Stimulated activated CD4-positive, alpha-beta T cell treated with anti-CD3 and anti-CD28 coated beads, Interleukin-1b, Interleukin-23, amount 100 ng/mL, for 4 hours (primary cell): ENCODE data around the gene STK17B.

Source experiments
- DNase-seq, 2 donors: peaks; one replicate each; pipeline ENCODE4 v3.0.0-alpha.2; 2020; ENCODE audit warnings: low read depth in 2 of 2

STK17B gene

DNA sequence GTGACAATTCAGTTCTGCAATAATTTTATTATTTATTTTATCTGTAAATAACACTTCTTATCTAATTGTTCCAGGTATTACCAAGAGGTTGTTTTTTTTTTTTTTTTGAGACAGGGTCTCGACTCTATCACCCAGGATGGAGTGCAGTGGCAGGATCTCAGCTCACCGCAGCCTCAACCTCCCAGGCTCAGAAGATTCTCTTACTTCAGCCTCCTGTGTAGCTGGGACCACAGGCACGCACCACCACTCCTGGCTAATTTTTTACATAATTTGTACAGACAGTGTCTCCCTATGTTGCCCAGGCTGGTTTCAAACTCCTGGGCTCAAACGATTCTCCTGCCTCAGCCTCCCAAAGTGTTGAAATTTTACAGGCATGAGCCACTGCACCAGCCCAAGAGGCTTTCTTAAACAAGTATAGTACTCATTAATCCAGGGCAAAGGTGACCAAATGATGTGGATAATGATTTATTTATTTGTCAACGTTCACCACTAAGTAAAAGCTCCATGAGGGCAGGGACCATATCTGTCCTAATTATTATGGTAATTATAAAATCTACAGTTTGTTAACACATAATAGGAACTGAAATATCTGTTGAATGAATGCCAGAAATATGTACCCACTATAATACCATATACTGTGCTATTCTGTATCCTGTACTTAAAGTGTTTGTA is 12.0 kb downstream of the STK17B start:
- DNase-seq = no peak

DNA sequence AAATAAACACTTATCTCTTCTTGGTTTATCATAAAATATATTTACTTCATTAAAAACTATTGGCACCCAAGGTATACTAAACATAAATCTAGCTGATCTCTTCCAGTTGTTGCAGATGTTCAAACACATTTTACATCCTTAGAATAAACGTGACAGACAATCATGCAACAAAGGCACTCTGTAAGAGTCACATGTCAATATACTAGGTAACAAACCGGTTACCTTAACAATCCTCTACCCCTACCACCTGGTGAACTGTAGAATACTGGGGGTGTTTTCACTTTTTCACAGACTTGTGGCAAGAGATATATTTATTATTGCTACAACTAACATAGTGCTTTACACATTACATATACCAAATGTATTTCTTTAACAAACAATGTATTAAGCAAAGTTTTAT is 15.8 kb downstream of the STK17B start:
- DNase-seq = no peak

DNA sequence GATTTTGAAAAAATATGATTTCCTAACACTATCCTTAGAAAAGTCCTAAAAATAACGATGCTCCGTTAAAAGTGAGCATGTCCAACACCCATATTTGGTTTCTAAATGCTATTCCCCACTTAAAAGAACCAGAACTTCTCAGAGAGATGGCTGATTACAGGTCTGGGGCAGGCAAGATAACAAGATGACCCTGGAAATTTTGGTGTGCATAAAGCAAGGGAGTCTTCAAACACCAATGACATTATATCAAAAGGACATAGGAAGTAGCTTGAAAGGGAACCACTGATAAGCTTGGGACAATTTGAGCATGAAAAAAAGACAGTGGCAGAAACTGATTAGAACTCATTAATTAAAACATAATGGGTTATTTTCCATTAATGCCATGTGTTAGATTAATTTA is 17.9 kb downstream of the STK17B start:
- DNase-seq = no peak

DNA sequence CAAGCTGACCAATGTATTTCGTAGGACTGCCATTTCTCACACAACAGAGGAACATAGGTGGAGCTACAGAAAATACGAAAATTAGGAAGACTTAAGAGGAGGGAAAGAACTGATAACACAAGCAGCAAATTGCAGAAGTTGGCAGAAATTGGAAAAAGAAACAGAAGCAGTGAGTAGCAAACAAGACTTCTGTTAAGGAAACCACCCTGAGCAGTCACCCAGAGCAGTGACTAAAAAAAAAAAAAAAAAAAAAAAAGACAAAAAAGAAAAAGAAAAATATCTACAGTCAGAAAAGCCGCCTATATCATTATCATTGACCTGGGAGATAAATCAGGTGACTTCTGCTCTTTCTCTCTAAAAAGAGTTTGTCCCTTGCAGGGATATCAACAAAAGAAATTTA is 21.4 kb downstream of the STK17B start:
- DNase-seq = no peak

DNA sequence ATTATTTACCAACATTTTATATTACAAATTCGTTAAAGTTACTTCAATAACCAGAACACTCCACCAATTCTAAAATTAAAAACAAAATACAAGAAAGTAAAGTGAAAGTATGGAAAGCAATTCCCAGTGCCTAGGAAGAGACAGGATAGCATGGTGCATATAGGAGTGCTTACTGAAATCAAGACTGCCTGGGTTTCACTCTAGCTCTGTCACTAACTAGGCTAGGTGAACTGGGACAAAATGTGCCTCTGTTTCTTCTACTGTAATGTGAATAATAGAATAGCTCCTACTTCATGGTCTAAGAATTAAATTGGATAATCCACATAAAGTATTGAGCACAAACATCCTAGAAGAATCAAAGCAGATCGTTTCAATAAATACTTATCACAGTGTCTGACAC is 22.6 kb downstream of the STK17B start:
- DNase-seq = no peak

DNA sequence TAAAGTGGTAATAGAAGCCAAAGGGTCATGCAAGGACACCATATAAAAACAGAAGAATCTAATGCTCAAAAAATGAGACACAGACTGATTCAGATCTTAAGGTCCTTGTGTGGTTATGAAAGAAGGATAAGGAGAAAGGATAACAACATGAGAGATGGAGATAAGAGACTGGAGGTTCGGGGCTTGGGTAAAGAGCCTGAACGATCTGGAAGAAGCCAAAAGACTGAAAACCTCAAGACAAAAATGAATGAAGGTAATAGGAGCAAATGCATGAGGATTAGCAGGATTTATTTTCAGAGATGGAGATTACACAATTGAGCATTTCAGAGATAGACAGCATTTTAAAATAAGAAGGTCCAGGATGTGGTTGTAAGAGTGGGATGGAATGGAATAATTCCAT is 26.1 kb downstream of the STK17B start:
- DNase-seq = no peak

DNA sequence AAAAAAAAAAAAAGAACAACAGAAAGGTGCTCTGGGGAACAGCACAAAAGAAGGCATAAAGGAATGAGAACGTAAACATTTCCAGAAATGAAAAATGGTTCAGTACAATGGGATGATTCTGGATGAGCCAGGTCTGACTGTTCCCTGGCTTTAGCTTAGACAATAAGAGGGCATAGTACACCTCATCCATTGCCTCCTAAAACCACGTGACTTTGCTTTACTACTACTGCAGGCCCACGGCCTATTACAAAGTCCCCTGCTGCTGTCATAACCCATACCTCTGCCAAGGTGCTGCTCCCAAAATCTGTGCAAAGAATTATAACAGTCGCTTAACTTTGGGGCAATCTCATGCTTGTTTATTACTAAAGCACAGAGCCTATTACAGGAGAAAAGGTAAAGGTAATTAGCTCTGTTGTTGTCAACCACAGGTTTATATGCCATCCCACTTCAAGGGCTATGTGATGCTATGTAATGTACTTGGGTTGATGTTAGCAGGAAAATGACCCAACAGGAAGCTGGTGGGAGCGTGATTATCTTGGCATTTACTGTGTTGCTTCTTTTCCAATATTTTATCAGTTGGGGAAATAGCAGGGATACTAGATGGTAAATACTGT is 26.8 kb downstream of the STK17B start:
- no peak for DNase-seq

DNA sequence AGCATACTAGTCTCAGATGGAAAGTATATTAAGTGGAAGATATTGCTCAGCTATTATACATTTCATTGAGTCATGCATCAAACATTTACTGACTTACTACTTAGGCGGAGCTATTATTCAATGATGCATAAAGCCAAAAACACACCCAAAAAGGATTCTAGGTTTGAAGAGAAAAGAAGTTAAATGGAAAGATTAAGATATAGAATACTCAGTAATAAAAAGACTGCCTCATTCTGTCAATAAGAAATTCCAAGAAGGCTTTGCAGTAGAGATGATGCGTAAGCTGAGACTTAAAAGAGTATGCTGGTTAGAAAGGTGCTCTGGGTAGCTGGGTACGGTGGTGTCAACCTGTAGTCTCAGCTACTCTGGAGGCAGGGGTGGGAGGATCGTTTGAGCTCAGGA is 27.6 kb downstream of the STK17B start:
- no peak for DNase-seq

DNA sequence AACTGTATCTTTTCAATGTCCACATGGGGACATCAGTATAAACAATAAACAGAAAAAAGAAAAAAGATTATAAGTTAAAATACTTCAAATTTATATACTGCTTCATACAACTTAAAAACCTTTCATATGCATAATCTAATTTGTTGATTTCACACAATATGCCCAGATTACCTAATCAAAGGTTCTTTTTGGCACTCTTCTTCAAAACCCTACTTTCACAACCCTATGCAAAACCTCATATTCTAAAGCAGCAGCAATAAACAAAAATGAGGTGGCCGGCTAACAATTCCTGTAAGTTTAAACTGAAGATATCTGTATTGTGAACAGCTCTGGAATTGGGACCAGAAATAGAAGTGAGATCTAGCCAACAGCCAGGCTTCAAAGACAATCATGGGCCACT is 28.6 kb downstream of the STK17B start:
- no peak for DNase-seq

DNA sequence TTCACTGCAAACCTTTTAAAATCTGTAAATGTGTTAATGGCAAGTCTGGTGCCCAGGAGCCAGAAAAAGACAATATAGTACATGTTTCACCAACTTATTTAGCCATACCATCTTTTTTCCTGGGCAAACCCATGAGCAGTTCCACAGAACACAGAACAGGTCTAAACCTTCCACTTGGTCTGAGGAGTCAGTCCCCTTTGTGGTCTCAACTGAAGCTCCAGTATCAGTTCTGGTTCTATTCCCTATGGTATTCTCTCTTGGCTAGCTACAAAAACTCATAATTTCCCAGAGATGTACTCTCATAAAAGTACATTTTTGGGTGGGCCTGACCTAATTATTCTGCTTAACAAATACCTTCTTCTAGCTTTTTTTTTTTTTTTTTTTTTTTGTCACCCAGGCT is 31.2 kb downstream of the STK17B start:
- DNase-seq = no peak

DNA sequence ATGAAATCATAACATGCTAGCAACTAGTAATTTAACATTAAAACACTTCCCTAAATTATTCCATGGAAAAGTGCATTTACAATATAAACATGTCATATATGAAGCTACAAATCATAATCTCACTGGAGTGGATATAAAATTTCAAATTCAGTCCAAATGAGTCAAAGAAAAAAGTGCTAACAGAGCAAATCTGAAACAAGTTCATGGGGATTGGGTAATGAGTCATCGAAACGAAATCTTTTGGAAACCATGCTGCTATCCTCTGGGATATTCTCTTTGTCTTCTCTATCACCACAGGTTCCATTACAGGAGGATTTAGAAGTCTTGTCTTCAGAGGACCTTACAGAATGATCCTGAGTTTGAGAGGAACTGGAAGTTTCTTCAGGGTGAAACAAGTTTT is 34.1 kb downstream of the STK17B start:
- DNase-seq = no peak

DNA sequence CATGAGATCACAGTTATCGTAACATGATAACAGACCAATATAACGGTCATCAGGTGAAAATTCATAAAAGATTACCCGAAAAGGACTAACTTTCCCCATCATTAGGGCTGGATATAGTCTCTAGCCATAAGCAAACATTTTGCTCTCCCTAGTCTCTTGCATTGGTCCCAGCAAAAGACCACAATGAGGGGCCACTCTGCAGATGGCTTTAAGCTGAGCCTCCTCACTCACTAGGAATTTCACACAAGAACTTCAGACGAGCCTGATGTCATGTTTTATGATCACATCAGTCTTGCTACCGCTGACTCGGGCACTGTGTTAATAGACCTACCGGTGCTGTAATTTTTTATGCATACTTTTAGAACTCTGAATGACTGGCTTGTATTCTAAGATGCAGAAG is 35.2 kb downstream of the STK17B start:
- DNase-seq = no peak

DNA sequence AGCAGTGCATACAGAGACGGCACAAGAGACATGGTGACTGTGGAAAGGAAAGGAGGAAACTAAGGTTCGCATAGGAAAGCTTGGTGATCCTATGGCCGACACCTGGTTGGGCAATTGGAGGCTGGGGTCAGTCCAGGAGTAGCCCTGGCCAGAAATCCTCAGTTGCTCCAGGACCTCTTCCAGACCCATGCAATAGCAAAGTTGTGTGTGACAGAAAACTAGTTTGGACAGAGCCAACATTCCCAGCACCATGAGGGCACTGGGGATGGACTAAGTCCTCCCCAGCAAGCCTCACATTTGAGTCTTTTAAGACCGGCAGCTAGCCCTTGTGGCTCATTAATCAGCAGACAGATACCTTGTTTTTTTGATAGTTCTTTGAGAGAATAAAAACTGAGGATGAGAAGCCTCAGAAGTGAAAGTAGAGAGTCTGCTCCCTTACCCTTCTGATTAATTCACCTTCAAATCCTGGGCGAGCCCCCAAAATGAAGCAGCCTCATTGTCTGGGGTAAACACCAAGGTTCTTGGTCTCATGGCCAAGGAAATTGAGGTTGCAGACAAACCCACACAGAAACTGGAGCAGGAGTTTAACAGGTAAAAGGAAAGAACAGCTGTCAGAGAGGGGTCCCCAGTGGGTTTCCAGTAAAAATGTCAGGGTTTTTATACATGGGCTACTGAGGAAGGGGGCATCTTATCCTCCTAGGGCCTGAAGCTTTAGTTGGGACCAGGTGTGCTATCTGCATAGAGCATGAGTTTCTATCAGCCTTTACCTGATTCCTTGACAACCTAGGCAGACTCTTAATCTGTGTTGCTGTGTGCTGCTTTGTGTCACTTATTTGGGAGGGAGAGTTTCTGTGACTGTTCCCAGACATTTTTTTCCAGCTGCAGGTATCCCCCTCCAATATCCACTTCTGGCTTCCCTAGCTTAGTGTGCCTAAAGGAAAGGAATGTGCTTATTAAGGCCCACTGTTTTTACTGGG is 39.1 kb downstream of the STK17B start:
- DNase-seq = peak; percentile 31 to 49

DNA sequence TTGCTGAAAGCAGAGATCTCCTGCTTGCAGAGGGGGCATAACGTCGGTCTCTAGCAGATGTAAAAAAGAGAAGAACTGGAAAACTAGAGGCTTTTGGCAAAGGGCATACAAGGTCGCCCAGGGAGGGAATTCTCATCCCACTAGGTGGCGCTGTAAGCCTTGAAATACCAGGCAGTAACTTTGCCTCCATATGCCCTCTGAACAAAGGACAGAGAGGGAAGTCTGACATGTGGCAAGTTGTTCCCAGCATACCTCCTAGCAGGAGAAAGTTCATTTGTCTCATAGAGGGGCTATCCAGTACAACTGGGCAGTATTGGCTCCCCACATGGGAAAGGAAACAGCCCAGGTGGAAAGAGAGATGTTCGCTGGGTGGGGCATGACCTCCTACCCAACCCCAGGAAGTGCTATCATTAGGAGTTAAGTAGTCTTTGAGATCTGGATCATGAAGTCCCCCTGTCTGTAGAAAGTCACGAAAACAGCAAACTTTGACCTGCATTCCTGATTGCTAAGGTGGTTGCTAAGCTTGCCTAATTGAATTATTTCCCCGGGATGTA is 39.9 kb downstream of the STK17B start:
- peak; percentile 46 to 62 for DNase-seq

DNA sequence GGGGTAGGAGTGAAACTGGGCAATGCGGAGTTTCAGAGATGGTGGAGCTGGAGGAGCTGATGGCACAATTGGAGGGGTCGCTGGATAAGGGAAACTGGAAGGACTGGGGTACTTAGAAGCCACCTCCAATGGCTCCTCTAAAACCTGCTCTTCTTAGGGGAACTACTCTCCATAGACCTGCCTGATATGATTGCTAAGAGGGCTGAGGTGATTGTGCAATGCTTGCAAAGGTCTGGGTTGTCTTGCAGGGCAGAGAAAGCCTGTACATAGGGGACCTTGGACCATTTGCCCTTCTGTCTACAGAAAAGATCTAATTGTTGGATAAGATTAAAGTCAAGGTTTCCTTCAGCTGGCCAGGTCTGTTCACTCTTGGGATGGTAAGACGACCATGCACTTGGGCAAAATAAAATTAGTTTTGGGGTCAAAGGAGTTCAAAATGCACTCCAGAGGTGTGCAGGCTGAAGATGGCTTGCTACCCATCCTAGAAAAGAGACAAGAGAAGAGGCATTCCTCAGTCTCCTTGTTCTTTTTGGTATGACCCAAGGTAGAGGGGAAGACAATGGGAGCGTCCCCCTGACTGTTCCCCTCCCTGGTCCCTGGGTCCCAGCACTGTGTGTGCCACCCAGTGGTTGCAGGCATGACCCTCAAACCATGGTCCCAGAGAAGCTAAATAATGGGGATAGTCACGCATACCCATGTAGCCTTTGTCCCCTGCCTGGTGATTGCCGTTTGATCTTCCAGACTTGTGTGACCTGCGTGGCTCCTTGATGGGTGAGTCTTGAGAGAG is 41.1 kb downstream of the STK17B start:
- DNase-seq = no peak

DNA sequence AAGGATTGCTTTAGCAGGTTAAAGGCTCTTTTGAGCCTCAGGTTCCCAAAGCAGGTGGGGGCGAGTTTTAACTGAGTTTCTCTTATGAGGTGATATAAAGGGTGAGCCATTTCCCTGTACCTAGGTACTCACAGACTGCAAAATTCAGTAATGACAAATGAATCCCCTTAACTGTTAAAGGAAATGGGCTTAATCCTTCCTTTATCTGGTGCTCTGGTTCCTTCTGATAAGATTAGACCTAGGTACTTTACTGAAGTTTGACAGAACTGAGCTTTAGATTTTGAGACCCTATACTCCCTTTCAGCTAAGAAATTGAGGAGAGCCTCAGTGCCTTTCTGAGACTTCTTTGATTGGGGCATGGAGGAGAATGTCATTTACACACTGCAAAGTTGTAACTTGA is 42.6 kb downstream of the STK17B start:
- no peak for DNase-seq

DNA sequence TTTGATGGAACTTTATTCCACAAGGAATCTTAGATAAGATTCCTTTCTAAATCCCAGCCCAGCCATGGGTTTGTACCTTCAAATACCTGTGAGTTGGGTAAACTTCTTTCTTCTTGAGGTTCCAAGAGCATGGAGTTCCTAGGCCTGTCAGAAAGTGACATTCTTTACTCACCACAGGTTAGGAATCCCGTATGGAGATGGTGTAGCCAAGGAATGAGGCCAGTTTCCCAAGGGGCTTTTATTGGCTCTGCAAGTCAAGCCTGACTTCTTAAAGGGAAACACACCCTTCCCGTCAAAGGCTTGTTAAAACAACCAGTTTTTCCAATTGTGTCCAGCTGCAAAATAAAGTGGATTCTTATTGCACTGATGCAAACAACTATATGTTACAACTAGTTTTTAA is 45.8 kb downstream of the STK17B start:
- DNase-seq = no peak

DNA sequence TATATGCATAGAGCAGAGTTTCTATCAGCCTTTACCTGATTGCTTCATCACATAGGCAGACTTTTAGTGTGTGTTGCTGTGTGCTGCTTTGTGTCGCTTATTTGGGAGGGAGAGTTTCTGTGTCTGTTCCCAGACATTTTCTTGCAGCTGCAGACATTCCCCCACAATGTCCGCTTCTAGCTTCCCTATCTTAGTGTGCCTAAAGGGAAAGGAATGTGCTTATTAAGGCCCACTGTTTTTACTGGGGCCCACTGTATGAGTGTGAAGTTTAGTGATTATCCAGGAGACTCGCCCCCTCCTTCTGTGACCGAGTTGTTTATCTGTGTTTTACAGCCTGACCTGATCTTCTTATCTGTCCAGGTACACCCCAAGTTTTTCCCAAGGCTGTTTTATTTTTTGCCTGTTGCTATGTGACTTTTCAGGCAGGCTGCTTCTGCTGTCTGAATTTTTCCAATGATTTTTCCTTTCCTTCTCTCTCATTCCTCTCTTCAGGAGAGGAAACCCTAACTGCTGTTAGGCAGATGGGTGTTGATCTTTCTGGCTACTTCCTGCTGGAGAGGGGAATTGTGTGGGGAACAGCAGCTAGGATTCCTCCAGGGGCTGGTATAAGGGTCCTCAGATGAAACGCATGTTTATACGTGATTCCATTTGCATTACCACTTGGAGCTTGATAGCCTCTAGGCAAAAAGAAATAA is 47.6 kb downstream of the STK17B start:
- DNase-seq = no peak

DNA sequence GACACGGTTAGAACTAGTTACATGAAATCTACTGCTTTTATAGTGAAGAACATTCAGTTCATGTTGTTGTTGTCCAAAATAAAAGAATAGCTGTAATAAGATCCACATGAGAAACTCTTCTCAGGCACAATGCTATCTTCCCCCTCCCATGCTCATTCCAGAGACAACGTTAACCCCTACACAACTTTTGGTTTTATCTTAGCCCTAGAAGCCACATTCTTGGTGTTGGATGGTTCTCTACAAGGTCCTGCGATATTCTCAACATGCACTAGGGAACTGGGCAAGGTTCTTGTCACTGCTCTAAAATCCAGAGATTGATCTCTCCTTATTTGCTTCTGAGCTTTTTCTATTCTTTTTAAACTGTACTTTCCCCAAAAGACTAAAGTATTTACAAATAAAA is 51.5 kb downstream of the STK17B start:
- DNase-seq = no peak

DNA sequence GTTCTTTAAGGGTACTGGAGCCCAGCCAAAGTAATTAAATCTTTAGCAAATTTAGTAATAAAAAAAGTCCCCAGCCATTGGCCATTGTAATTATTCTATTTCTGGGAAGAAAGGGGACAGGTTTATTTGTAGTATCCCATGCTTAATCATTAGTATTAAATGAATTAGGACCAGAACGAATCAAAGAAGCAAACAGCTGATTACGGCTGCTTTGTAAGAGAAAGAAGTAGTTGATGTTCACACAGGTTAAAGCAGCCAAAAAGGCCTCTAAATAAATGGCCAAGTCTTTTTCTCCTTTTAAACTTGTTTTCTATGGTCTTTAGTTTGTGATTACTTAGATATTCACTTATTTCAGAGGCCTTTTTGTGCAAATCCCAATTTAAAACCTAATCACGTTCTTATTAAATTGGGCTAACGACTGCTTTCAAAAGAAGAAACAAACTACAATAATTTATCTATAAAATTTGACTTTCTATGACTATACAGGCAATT is 54.1 kb downstream of the STK17B start:
- no peak for DNase-seq
